ENCODE measurements around the gene KRTAP4-11.
"Not testable (repeated sequence)": the region's sequence is repeated elsewhere in the genome, so short reads cannot be mapped to it uniquely, and the experiment has no call there.

Gene KRTAP4-11

GRCh38 chr17:41123991-41124371 is 5.8 kb upstream of the KRTAP4-11 start, which contains the start of gene KRTAP4-12:
TSS of gene KRTAP4-12 (minus strand) at chr17:41124182. CDS start at chr17:41124122, 60 bp downstream.
- not testable (repeated sequence) for DNase-seq (ENCODE audit: low spot score)

- not testable (repeated sequence) for DNase-seq (ENCODE audit: low spot score)
Measured at GRCh38 chr17:41123292-41123990, 5.3 kb upstream of the KRTAP4-11 start.

GRCh38 chr17:41121742-41122141 is 3.6 kb upstream of the KRTAP4-11 start:
- DNase-seq (ENCODE audit: low spot score) = no peak

- peak; percentile 7 for DNase-seq (ENCODE audit: low spot score)
Measured at GRCh38 chr17:41119696-41120690, 1.8 kb upstream of the KRTAP4-11 start.

- no peak for DNase-seq (ENCODE audit: low spot score)
Measured at GRCh38 chr17:41118721-41119120, 548 bp upstream of the KRTAP4-11 start.

GRCh38 chr17:41116297-41116696 is 1.9 kb downstream of the KRTAP4-11 start:
- no peak for DNase-seq (ENCODE audit: low spot score)

- no peak for DNase-seq (ENCODE audit: low spot score)
Measured at GRCh38 chr17:41111151-41111885, 6.9 kb downstream of the KRTAP4-11 start.

GRCh38 chr17:41108728-41109386 is 9.3 kb downstream of the KRTAP4-11 start:
- DNase-seq (ENCODE audit: low spot score) = not testable (repeated sequence)

GRCh38 chr17:41107941-41108450 is 10.2 kb downstream of the KRTAP4-11 start:
- DNase-seq (ENCODE audit: low spot score) = no peak

- DNase-seq (ENCODE audit: low spot score) = not testable (repeated sequence)
Measured at GRCh38 chr17:41105347-41105746, 12.8 kb downstream of the KRTAP4-11 start, which contains the start of gene KRTAP4-9. TSS of gene KRTAP4-9 (plus strand) at chr17:41105389. CDS start at chr17:41105389, 0 bp downstream.

- DNase-seq (ENCODE audit: low spot score) = not testable (repeated sequence)
Measured at GRCh38 chr17:41104386-41105038, 13.7 kb downstream of the KRTAP4-11 start.

GRCh38 chr17:41103896-41104295 is 14.3 kb downstream of the KRTAP4-11 start:
- no peak for DNase-seq (ENCODE audit: low spot score)

- no peak for DNase-seq (ENCODE audit: low spot score)
Measured at GRCh38 chr17:41101586-41102259, 16.4 kb downstream of the KRTAP4-11 start, which contains the start of gene KRTAP4-16. TSS of gene KRTAP4-16 (minus strand) at chr17:41102209. CDS start at chr17:41102209, 0 bp downstream.

- DNase-seq (ENCODE audit: low spot score) = not testable (repeated sequence)
Measured at GRCh38 chr17:41099682-41100480, 18.3 kb downstream of the KRTAP4-11 start.

GRCh38 chr17:41098481-41098880 is 19.7 kb downstream of the KRTAP4-11 start:
- DNase-seq (ENCODE audit: low spot score) = no peak

GRCh38 chr17:41098042-41098441 is 20.1 kb downstream of the KRTAP4-11 start, which contains the start of gene KRTAP4-8:
TSS of gene KRTAP4-8 (minus strand) at chr17:41098142. CDS start at chr17:41098084, 58 bp downstream.
- DNase-seq (ENCODE audit: low spot score) = no peak

- no peak for DNase-seq (ENCODE audit: low spot score)
Measured at GRCh38 chr17:41096055-41096454, 22.1 kb downstream of the KRTAP4-11 start.

GRCh38 chr17:41088760-41089352 is 29.3 kb downstream of the KRTAP4-11 start:
- DNase-seq (ENCODE audit: low spot score) = not testable (repeated sequence)

All from CD4-positive, alpha-beta T cell treated with Interleukin-2 at 100 ng/mL for 4 hours (primary cell).